ENCODE measurements around the gene FHL2.

The FHL2 gene

DNA sequence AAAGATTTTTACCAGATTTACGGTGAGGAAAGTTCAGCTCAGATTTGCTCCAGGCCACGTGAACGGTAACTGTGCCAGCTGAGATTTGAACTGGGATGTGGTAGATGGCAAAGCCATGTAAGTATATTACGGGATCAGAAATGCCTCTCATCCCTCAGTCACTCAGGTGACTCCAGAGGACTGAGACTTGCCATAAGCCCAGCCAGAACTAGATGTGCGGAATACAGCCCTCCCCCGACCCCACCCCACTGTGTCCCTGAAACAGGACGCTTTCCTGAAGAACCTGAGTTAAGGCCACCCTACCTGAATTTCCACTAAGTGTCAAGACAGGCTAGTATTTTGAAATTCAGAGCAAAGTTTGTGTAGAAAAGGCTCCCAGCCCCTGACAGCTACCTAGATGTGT is 1.3 kb upstream of the FHL2 start:
- no peak overlapping the region for H3K4me3 ChIP-seq (ENCODE audit: low read depth, low read length)
- TF ChIP-seq CTCF (IDR thresholded peaks at IDR 0.05; ENCODE audit: low read depth, low read length) (no peak), POLR2A (IDR thresholded peaks at IDR 0.05; ENCODE audit: extremely low read depth, insufficient read length) (no peak), MAX (IDR thresholded peaks at IDR 0.05; ENCODE audit: low read depth, low read length) (no peak), MYC (IDR thresholded peaks at IDR 0.05; ENCODE audit: low read depth, low read length) (no peak)
- no peak for DNase-seq (ENCODE audit: low read depth)

- TF ChIP-seq MAX (IDR thresholded peaks at IDR 0.05; ENCODE audit: low read depth, low read length) (no peak), MYC (IDR thresholded peaks at IDR 0.05; ENCODE audit: low read depth, low read length) (no peak), CTCF (IDR thresholded peaks at IDR 0.05; ENCODE audit: low read depth, low read length) (no peak), POLR2A (IDR thresholded peaks at IDR 0.05; ENCODE audit: extremely low read depth, insufficient read length) (no peak)
- H3K4me3 ChIP-seq (ENCODE audit: low read depth, low read length): no peak overlapping the region
- no peak for DNase-seq (ENCODE audit: low read depth)
Measured at GRCh38 chr2:105399207-105399861, 483 bp upstream of the FHL2 start.

DNA sequence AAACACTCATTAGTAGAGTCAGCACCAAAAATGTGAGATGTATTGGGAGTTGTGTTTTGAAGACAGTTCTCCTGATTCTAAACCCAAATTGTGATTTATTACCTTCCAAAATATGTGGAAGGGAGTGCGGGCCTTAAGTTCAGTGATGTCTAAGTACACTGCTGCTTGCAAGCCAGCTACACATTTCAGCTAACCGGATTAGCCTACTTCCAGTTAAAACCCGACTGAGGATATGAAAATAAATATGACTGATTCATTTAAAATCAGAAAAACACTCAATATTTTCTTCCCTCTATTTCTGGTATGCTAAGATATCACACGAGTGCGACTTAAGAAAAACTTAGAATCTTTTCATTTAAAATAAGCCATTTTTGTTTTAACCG is 907 bp downstream of the FHL2 start:
- TF ChIP-seq MYC (IDR thresholded peaks at IDR 0.05; ENCODE audit: low read depth, low read length): no peak
- TF ChIP-seq MAX (IDR thresholded peaks at IDR 0.05; ENCODE audit: low read depth, low read length): no peak
- no peak for TF ChIP-seq POLR2A (IDR thresholded peaks at IDR 0.05; ENCODE audit: extremely low read depth, insufficient read length)
- TF ChIP-seq CTCF (IDR thresholded peaks at IDR 0.05; ENCODE audit: low read depth, low read length): no peak
- no peak overlapping the region for H3K4me3 ChIP-seq (ENCODE audit: low read depth, low read length)
- no peak for DNase-seq (ENCODE audit: low read depth)

- DNase-seq (ENCODE audit: low read depth): no peak
Measured at GRCh38 chr2:105397025-105397722, 1.7 kb downstream of the FHL2 start.

More at GRCh38 chr2:105397025-105397722, 1.7 kb downstream of the FHL2 start:
- no peak overlapping the region for H3K4me3 ChIP-seq (ENCODE audit: low read depth, low read length)
- TF ChIP-seq CTCF (IDR thresholded peaks at IDR 0.05; ENCODE audit: low read depth, low read length): no peak
- TF ChIP-seq MAX (IDR thresholded peaks at IDR 0.05; ENCODE audit: low read depth, low read length): no peak
- TF ChIP-seq MYC (IDR thresholded peaks at IDR 0.05; ENCODE audit: low read depth, low read length): no peak
- TF ChIP-seq POLR2A (IDR thresholded peaks at IDR 0.05; ENCODE audit: extremely low read depth, insufficient read length): no peak

Data from NB4 (cell line).